Psoas muscle (tissue), 8 donors: ENCODE data around the gene COBLL1. TPM values are rescaled to one million over a fixed set of nuclear protein-coding genes. Genes with fewer than 3 reads are reported as not detected.

Experiments
- ATAC-seq, 4 donors: fragments of 200-7000 bp; cut with Tn5 transposase; one replicate each; pipeline ENCODE4 v1.9.1; 2020; ENCODE audit warnings: moderate library complexity in 3 of 4, mild to moderate bottlenecking in 2 of 4
- DNase-seq, 2 donors: peaks; one replicate each; pipeline ENCODE4 v3.0.0-alpha.2; 2020
- H3K27ac ChIP-seq: fragments of 200-600 bp; one replicate; pipeline ENCODE4 v1.8.0; 2022
- H3K27me3 ChIP-seq, 3 donors: fragments of 200-600 bp in 1 of 3; one replicate each; pipeline versions ENCODE4 v1.6.1 to v1.8.0; 2013 to 2022; ENCODE audit warnings: low read length in 2 of 3, mild to moderate bottlenecking in 2 of 3, moderate library complexity in 1 of 3; ENCODE audit not compliant: insufficient read depth in 3 of 3
- H3K36me3 ChIP-seq, 2 donors: fragments of 200-600 bp in 1 of 2; one replicate each; pipeline versions ENCODE4 v1.6.1 to v1.8.0; 2013 to 2022; ENCODE audit warnings: low read depth in 1 of 2, mild to moderate bottlenecking in 1 of 2, moderate library complexity in 1 of 2; ENCODE audit not compliant: insufficient read depth in 1 of 2
- H3K4me1 ChIP-seq: fragments of 200-600 bp; one replicate; pipeline ENCODE4 v1.8.0; 2022
- H3K4me3 ChIP-seq: fragments of 200-600 bp; one replicate; pipeline ENCODE4 v1.8.0; 2022; ENCODE audit warnings: mild to moderate bottlenecking
- H3K9me3 ChIP-seq: fragments of 200-600 bp; one replicate; pipeline ENCODE4 v1.8.0; 2022
- CTCF ChIP-seq: fragments of 200-600 bp; IDR thresholded peaks from one replicate; pipeline ENCODE4 v1.8.0; 2022; ENCODE audit warnings: antibody characterized with exemption
- WGBS, 3 donors: extraction: QIAGEN DNeasy Blood & Tissue Kit; methylation state at CpG; one replicate each; pipeline versions ENCODE4 v1.1.6 to v1.1.7; 2013; 5-methylcytosine and 5-hydroxymethylcytosine counted together
- intact Hi-C, 2 donors: fragments of 100-400 bp; cut with DNase I; formaldehyde crosslinking; loops; one replicate each; pipeline versions ENCODE4 v1.11.0 to v1.14.2; 2022
- polyA plus RNA-seq, 3 donors: library from polyadenylated mRNA; stranded (reverse); fragments of 200-250 nt; gene quantifications; one replicate each; pipeline ENCODE4 v1.2.3, GENCODE V29; 2013
- total RNA-seq, 4 donors: library from RNA; stranded (reverse); fragmentation: NEBNext Ultra II Directional in 2 of 4; extraction: Animal tissue kit (Norgen Biotek cat#: 25700) in 2 of 4; gene quantifications; one replicate each; pipeline versions ENCODE4 v1.2.1 to v1.2.4, GENCODE V29; 2021 to 2023
- donor health status: healthy with polysubstance abuse.
- donor health status: DM: no; HTN: no; CAD: no; lungs with moderate emphysema.
- donor health status: Bipolar disorder and iron deficiency.
- donor health status: healthy.
- donor health status: DM: yes; HTN: yes; CAD: no.
- donor health status: DM: no; HTN: no; CAD: no.
- donor health status: DM: no; HTN: no; CAD: no.
- donor health status: DM: yes; HTN: yes; CAD: no.

The COBLL1 gene
- total and polyA plus RNA-seq, 7 donors = 1.5 to 6.1 (median 3.4) TPM

GRCh38 chr2:164677271-164677670 is 164.4 kb downstream of the COBLL1 start:
- no peak for DNase-seq
- H3K27me3 ChIP-seq = no peaks in the 10 kb centered on the region
- intact Hi-C loops = no loop called here
- no peak for TF ChIP-seq CTCF
- ATAC-seq = no peak
- no peaks in the 10 kb centered on the region for H3K4me1 ChIP-seq
- H3K27ac ChIP-seq = no peak overlapping the region
- no peaks in the 10 kb centered on the region for H3K36me3 ChIP-seq
- peaks cover 3% of the 10 kb centered on the region for H3K9me3 ChIP-seq
- 95 to 100% (median 97%) methylated on average over 1 of the region's 1 CpG for WGBS, 3 donors
- no peak overlapping the region for H3K4me3 ChIP-seq

DNA sequence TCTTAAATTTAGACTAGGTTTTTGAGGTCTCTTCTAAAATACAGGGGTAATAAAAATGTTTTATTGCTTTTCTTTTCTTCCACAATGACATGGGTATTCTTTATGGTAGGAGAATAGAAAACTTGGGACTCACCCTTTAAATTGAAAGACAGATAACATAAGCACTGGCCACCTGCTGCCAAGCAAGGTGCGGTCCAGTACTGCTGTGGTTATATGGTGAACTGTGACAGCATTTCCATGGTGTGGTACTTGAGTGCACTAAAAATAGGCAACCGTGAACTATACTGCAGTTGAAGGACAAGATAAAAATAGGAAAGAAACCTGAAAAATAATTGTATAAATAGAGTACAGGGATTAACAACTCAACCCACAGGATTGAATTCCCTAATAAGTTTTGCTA is 165.9 kb downstream of the COBLL1 start:
- Histone ChIP-seq H3K27ac (no peak overlapping the region), H3K36me3 (no peaks in the 10 kb centered on the region), H3K4me1 (no peaks in the 10 kb centered on the region), H3K27me3 (no peaks in the 10 kb centered on the region), H3K9me3 (peaks cover 3% of the 10 kb centered on the region), H3K4me3 (no peak overlapping the region)
- 34 to 57% (median 37%) methylated on average over 2 of the region's 2 CpGs for WGBS, 3 donors
- intact Hi-C loops = no loop called here
- no peak for DNase-seq
- peak in 1 of 4 donors; percentile 76 for ATAC-seq
- TF ChIP-seq CTCF = no peak

DNA sequence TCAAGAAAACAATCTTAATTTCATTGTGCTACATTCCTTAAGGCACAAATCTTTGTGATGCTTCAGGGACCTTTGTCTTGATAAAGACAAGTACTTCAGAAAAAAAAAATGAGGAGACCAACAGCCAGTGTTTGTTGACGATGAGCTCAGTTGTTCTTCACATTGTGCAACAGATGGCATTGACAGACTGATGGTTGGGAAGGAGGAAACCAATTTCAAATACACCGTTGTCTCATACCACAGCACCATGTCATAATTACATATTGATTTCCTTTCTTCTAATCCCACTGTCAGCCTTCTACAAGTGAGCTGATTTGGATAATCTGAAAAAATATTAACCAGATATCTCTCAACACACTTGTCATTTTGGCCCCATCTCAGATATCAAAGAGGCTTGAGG is 166.6 kb downstream of the COBLL1 start:
- intact Hi-C loops = no loop called here
- Histone ChIP-seq H3K36me3 (no peaks in the 10 kb centered on the region), H3K4me3 (no peak overlapping the region), H3K27ac (no peak overlapping the region), H3K4me1 (no peaks in the 10 kb centered on the region), H3K9me3 (peaks cover 3% of the 10 kb centered on the region), H3K27me3 (no peaks in the 10 kb centered on the region)
- 34 to 50% (median 38%) methylated on average over 2 of the region's 2 CpGs for WGBS, 3 donors
- ATAC-seq (peak in 1 of 4 donors; percentile 85), DNase-seq (no peak)
- no peak for TF ChIP-seq CTCF

GRCh38 chr2:164671664-164672396 is 169.8 kb downstream of the COBLL1 start:
- no peak overlapping the region for H3K4me3 ChIP-seq
- no peaks in the 10 kb centered on the region for H3K4me1 ChIP-seq
- H3K27me3 ChIP-seq = no peaks in the 10 kb centered on the region
- DNase-seq = no peak
- intact Hi-C loops = no loop called here
- no peaks in the 10 kb centered on the region for H3K9me3 ChIP-seq
- WGBS, 3 donors = 65 to 70% (median 66%) methylated on average over 4 of the region's 4 CpGs
- no peaks in the 10 kb centered on the region for H3K36me3 ChIP-seq
- peak in 1 of 4 donors; percentile 81 for ATAC-seq
- no peak for TF ChIP-seq CTCF
- no peak overlapping the region for H3K27ac ChIP-seq

DNA sequence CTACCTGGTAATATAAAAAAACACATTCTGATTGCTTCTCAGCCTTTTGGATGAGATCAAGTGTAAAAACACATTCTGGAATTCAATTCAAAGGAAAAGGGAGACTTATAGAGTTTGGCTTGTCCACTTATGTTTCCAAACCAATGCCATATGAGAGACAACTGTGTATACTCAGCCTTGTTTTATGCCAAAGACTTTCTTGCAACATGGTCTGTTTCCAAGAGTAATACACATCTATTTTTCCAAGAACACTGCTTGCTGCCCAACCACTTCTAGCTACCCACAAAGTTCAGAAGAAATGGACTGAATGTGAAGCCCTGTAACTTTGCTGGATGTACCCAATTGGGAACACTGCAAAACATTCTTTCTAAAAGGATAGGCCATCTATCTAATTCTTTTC is 172.3 kb downstream of the COBLL1 start:
- Histone ChIP-seq H3K27ac (no peak overlapping the region), H3K4me1 (no peaks in the 10 kb centered on the region), H3K4me3 (no peak overlapping the region), H3K9me3 (no peaks in the 10 kb centered on the region), H3K27me3 (no peaks in the 10 kb centered on the region), H3K36me3 (no peaks in the 10 kb centered on the region)
- TF ChIP-seq CTCF = no peak
- DNase-seq (no peak), ATAC-seq (no peak)
- intact Hi-C loops = no loop called here
